Dermis blood vessel endothelial cell (primary cell): ENCODE data around the gene SMIM33. TPM values are rescaled to one million over a fixed set of nuclear protein-coding genes. Genes with fewer than 3 reads are reported as not detected.
"Not testable (repeated sequence)": the region's sequence is repeated elsewhere in the genome, so short reads cannot be mapped to it uniquely, and the experiment has no call there.

Experiments used
- DNase-seq: peaks from one replicate; pipeline ENCODE4 v3.0.0; 2010
- total RNA-seq: library from RNA; depleted of rRNA; stranded (reverse); fragments of >200 nt; gene quantifications from 2 replicates; pipeline ENCODE4 v1.2.3, GENCODE V29; 2014

SMIM33 gene
- total RNA-seq, 1 donor from 2014 or later: not detected

DNA sequence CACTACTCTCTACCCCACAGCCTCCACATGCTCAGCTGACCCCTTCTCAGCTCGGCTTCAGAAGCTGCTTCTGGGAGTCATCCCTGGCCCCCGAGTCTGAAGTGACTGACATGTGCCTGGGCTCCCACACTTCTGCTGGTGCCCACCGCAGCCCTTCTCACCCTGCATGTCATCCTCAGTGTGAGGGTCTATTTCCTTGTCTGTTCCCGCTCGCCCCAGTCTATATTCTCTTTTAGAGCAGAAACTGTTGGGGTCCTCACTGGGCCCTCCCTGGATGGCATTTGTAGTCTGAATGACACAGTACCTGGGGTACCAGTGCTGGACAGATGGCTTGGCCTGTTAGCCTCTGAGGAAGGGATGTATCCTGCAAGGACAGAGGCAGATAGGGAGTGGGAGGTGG lies 13.6 kb upstream of the SMIM33 start:
- no peak for DNase-seq

DNA sequence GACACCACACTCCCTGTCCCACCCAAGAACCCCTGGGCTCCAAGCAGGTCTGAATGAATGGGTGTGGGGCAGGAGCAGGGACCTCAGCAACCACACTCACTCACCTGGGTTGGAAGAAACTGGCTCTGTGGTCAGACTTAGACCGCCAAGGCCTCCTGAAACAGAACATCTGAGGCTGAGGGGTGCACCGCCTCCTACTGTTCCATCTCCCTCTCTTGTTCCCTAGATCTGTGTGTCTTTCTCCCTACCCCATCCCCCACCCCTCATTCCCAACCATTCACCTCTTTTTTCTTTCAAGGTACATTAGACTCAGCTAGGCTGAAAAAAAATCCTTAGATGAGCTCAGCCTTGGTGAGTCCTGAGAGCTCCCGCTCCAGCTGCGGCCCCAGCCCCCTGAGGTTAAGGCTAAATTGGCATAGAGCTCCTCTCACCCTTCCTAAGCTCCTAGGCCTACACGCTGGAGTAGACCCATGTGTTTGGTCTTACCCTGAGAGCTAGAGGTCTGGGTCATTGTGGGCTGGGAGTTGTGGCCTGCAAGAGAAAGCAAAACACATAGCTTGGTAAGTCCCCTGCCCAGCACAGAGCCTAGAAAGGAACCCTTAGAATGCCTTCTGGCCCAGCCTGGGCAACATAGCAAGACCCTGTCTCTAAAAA lies 13.0 kb upstream of the SMIM33 start:
- no peak for DNase-seq

DNA sequence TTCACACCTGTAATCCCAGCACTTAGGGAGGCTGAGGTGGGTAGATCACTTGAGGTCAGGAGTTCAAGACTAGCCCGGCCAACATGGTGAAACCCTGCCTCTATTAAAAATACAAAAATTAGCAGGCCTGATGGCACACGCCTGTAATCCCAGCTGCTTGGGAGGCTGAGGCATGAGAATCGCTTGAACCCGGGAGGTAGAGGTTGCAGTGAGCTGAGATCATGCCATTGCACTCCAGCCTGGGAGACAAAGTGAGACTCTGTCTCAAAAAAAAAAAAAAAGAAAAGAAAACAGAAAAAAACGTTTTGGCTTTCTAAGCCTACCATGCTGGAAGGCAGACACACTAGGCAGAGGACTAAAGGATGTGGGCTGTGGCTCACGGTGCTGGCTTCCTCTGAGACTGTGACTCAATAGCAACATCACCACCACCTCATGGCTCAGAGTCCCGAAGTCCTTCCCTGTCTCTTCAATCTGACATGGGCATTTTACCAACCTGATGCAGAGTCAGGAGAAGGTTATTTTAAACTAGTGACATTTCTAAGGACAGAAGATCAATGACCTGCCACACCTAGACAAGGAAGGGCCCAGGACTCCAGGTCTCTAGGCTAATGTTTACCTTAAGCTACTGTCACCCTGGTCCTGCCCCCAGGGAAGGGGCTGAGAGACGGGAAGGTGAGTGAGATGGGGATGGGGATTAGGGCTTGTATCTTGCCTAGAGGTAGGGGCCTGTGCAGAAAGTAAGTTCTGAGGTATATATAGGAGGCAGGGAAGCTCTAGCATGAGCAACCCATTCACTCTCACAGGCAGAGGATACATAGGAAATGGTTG lies 12.0 kb upstream of the SMIM33 start:
- DNase-seq: peak; percentile 85

DNA sequence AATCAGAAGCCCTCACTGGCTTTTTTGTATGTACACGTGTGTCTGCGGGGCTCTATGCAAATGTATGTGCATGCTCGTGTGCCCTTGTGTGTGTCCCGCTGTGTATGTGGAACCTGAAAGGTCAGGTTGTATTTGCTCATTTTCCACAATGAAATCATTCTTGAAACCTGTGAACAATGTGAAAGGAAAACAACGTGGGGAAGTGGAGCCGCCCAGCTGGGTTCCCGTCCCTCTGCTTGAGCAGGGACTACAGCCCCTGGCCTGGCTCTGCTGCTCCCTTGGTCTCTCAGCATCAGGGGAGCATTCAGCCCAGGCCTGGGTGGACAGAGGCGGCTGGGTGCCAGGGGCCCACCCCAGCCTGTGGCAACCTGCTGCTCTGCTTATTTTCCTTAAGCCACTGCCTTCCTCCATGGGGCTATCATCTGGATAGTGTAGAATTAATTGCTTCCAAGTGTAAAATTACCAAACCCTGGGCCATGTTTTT lies 11.3 kb upstream of the SMIM33 start:
- peak; percentile 80 for DNase-seq

DNA sequence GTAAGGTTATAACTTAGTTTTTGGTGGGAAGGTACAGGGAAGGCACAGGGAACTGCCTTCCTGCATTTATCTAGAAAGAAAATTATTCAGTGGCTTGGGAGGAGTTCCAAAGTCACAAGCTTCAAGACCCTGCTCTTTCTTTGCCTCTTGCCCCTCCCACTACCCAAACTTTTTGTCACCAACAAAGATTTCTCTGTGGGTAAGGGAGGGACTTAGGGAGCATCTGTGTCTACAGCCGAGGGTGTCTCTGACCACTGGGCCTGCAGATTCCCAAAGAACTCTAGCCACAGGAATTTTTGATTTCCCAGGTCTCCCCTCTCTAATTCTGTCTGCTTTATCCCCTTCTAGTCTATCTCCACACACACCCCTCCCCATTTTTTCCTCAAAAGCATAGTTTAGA lies 10.3 kb upstream of the SMIM33 start:
- no peak for DNase-seq

DNA sequence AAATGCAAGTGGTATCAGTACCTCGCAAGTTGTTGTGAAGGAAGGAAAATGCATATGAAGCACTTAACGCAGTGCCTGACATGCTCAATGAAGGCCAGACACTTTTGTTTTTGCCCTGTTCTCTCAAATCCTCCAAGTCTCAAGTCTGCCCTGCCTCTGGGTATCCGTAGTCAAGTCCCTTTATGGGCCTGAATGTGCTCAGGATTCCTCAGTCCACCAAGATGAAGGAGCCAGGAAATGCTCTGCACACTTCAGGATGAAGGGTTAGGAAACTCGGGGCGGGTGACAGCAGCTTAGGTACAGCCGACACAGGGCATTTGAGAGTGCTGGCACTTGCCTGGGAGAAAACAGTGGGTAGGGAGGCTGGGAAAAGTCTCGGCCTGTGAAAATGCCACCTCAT lies 9.6 kb upstream of the SMIM33 start:
- peak; percentile 60 for DNase-seq

DNA sequence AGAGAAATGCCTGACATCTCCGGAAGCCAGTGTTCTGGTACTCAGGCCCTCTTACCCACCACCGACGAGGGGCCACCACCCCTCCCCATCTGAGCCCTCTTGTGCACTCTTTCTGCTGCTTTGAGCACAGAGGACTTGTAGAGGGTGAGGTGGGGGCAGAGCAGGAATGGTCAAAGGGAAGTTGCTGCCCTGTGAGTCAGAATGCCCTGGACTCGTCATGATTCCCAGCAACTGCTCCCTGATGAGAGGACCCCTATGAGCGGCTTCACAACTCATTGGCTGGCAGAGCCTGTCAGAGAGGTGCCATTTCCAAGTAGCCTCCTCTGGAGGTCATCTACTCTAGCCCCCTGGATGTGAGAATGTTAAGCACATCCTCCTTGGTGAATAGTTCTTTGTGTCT lies 9.1 kb upstream of the SMIM33 start:
- peak; percentile 91 for DNase-seq

DNA sequence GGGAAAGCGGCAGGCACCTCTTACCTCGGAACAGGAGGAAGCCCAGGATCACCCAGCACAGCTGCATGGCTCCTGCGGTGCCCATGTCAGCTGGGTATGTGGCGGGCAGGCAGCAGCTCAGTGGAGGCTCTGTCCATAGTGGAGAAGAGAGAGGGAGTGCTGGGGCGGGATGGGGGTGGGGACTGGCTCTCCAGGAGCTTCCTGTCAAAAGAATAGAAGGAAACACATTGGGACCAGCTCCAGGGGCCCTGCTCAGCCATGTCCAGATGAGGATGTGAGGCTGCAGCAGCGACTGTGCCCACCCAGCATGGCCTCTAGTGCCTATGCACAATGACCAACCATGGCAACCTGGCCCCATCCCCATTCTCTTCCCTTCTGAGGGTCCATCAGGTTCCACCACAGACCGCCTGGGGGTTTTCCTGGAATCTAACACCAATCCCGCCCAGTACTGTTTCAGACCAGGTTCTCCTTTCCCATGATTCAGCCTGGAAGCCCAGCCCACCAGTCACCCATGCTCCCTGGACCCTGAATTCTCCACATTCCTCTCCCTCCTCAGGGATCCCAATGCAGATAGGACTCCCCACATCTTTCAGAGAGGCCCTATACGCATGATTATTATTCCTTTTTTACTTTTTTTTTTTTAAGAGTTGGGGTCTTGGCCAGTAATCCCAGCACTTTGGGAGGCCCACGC lies 8.1 kb upstream of the SMIM33 start, which contains the start of gene ECSCR:
ECSCR (minus strand) TSS at position 158 of the 691 bp plus-strand sequence; CDS start at position 85, 73 bp downstream.
- peak; percentile 91 for DNase-seq

DNA sequence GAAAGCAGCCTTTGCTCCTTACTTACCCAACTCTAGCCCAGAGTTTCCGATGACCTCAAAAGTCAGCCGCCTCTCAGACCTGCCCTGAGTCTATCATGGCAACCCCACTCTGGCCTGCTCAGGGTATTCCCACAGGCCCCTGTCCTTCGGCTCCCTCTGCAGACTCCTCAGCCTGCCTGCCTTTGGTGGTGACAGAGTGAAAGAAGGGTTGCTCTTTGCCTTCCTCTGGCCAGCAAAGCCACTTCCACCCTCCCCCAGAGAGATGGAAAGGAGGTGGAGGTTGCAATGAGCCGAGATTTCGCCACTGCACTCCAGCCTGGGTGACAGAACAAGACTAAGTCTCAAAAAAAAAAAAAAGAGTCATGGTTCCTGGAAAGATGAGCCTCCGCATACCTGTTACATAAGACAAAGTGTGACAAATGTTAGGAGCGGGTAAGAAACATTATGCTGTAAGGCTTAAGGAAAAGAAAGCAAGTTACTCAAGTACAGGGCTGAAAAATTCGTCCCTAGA lies 2.3 kb upstream of the SMIM33 start:
- peak; percentile 10 for DNase-seq

DNA sequence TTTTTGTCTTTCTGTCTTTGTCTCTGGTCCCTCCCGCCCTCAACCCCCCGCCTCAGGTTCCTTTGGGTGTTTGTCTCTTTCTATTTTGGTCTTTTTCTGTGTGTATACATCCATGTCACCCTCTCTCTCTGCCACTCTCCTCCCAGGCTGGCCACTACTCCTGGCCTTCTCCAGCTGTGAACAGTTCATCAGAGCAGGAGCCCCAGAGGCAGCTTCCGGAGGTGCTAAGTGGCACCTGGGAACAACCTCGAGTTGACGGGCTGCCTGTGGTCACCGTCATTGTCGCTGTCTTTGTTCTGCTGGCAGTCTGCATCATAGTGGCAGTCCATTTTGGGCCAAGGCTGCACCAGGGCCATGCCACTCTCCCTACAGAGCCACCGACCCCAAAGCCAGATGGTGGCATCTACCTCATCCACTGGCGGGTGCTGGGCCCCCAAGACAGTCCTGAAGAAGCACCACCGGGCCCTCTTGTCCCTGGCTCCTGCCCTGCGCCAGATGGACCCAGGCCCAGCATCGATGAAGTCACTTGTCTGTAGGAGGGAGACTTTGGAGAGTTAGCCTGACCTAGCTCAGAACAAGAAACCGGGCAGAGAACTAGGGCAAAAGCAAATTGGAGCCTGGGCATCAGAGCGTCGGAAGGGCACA lies 1.7 kb downstream of the SMIM33 start:
- no peak for DNase-seq

DNA sequence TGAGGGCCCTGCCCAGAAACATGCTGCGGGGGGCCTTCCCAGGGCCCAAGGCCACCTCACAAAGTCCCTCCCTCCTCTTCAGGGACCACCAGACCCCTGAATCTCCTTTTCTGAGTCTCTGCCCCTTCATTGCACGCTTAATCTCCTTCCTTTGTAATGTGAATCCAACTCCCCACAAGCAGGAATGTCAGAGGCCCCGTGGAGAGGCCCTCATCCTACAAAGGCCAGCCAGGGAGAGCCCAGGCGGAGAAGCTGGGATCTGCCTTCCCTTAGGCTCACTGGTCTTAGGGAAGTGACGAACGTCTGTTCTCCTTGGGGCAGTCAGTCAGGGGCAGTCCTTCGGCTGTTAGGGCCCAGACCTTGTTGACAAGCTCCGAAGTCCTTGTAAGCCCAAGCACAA lies 2.3 kb downstream of the SMIM33 start:
- peak; percentile 63 for DNase-seq

DNA sequence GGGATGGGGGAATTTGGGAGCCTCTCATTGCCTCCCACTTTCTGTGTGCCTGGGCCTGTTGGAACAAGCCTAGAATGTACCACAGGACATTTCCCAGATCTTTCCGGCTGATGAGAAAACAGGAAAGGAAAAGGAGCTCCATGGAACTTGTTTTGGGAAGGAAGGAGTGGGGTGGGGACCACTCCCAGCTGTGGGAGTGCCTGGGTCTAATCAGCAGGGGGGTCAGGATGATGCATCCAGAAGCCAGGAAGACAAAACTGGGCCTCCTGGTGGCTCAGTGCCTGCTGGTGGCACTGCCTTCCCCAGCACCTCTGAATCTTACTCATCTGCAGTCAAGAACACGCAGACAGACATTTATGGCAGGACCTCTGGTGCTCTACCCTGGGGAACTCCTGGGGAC lies 2.8 kb downstream of the SMIM33 start:
- DNase-seq: peak; percentile 60

DNA sequence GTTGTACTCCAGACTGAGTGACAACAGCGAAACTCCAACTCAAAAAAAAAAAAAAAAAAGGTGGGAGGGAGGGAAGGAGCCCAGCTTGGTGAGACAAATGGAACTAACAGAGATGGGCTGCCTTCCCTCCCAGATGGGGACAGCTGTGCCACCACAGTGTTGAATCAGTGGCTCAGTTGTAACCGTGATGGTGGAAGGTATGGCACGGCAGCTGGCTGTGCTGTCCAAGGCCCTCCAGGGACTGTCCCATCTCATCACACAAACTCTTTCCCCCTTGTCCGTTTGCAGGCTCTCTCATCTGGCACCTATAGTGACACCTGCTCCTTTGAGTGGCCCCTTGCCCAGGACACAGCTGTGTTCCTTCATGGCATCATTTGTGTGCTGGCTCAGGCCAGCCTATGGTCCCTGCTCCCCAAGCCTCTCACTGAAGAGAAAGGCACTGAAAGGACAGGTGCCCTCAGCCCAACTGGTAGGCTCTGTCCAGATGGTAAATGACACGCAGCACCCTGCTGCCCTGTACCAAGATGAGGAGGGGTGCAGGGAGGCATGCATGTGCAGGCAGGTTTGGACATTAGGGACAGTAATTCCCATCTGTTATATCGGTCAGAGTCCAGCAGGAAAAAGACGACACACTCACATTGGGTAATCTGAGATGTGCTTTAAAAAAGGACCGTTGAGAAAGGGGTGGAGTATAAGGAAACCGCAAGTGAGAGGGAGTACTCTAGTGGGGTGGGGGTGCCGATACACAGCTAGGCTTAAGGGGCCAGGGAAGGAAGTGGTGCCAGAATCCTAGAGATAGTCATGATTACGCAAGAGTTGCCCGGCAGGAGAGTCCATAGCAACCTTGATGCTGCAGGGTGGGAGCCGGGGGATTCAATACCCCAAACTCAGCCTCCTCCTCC lies 4.3 kb downstream of the SMIM33 start:
- DNase-seq: no peak

DNA sequence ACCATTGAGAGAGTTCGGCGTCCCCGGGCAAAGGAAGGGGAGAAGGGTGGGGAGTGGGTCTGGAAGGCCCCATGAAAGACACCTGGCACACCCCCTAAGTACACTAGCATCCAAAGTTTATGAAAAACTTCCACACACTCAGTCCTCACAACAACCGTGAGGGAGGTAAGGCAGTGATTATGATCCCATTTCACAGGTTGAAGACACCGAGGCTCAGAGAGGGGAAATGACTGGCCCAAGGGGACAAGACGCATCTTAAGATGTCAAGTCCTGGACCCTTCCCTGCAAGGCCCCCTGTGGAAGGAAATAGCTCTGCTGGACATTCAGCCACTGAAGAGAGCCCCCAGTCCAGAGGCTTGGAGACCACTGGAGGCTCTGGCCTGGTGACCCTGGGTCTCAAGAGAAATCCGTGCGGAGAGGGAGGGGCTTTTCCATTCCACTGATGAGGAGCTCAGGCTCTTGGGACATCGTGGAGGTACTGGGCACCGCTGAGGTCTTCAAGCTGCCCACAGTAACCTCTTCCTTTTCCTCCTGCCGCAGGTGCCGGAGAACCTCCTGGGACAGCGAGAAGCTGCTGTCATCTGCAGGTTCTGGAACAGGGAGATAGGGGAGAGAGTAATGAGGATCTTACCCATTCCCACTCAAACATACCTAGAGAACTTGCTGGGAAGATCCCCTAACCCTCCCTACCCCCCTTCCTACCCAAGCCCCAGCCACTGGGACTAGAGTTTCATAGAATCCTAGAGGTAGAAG lies 5.2 kb downstream of the SMIM33 start:
- no peak for DNase-seq

DNA sequence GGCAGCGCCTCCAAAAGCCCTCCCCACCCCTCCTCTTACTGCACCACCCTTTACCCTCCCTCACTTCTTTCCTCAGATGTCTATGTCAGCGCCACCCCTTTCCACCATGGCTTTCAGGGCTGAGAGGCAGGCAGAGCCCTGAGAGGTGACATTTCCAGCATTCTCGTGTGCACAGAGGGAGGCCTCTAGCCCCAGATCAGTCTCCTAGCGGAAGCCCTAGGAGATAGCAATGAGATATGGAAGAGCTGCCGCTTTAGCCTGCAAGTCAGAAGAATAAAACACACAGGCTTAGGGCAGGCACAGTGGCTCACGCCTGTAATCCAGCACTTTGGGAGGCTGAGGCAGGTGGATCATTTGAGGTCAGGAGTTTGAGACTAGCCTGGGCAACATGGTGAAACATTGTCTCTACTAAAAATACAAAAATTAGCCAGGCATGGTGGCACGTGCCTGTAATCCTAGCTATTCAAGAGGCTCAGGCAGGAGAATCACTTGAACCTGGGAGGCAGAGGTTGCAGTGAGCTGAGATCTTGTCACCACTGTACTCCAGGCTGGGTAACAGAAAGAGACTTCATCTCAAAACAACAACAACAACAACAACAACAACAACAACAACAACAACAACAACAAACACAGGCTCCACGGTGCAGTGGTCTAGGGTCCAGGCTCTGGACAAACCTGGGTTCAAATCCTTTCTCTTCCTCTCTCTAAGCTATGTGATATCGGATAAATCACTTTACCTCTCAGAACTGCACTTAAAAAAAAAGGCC lies 8.0 kb downstream of the SMIM33 start:
- not testable (repeated sequence) for DNase-seq

DNA sequence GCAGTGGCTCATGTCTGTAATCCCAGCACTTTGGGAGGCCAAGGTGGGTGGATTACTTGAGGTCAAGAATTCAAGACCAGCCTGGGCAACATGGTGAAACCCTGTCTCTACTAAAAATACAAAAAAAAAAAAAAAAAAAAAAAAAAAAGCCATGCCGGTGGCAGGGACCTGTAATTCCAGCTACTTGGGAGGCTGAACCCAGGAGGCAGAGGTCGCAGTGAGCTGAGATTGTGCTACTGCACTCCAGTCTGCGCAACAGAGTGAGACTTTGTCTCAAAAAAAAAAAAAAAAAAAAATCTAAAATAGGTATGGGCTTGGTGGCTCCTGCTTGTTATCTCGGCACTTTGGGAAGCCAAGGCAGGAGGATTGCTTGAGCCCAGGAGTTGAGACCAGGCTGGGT lies 8.9 kb downstream of the SMIM33 start:
- not testable (repeated sequence) for DNase-seq

DNA sequence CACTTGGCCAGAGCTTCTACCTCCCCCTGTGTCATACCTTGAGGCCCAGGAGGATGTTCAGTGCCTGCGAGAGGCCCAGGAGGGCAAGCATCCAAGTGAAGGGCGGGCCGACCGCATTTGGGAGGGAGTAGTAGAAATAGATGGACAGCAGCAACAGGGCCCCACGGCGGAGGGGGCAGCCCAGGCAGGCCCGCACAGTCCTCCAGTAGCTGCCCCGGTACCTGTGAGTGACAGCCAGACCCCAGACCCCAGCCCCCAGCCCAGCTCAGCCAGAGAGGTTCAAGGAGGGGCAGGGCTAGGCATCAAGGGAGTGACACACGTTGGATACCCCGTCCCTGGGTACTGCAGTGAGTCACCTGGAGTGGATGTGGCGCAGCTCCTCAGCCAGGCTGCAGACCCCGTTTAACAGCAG lies 10.3 kb downstream of the SMIM33 start:
- DNase-seq: no peak

DNA sequence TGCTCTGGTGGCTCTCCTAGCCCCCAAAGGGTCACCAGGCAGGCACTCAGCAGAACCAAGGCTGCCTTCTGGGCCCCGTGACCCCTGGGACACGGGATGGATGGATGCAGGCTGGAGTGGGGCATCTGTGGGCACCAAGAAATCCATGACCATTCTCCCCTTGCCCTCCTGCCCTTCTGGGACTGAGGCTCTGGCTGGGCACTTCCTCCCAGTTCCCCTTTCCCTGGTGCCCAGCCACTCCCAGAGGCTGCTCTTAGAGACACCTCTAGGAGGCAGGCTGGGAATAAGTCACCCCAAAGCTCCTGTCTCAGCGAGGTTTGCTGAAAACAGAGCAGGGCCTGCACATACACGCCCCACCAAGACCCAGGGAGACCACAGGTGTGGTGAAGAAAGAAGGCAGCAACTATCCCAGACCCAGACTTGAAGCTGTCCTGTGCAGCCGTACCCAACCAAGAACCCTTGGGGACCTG lies 10.8 kb downstream of the SMIM33 start:
- peak; percentile 57 for DNase-seq

DNA sequence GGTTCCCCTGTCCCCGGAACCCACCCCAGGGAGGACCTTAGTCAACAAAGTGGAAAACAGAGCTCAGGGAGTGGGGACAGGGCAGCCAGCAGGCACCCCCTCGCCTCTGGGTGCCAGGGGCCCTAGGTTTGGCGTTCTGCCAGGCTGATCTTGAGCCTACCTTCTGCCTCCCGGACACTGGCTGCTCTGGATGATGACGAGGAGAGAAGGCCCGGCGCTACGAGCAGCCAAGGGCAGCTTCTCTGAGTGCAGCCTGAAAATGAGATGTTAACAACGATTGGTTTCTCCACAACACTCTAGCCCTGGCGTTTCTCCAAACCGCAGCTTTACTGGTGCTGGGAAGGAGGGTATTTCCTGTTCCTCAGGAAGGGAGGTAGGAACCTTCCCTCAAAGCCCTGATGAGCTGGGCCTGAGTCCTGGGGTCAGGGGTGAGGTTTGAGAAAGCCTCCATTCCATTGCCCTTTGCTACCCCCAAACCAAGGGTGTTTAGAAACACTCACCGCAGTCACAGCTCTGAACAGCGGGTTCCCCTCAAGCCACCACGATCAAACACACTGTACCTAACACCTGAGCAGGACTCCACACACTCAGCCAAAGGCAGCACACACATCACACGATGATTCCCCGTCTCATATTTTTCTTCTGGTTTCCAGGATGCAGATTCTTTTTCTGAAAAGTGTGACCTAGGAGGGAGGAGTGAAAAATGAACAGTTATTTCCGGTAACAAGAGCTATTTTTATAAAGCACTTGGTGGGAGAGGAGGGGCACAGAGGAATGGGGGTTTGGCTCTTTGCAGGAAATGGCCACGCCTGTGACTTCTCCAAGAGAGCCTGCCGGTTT lies 11.5 kb downstream of the SMIM33 start, which contains the start of gene STING1:
STING1 (minus strand) TSS at position 709 of the 840 bp plus-strand sequence. CDS start 1,054 bp downstream, outside the sequence.
- peak; percentile 89 for DNase-seq
